K562 (cell line): Measurements from ENCODE around the gene ERGIC1. TPM values are rescaled to one million over a fixed set of nuclear protein-coding genes. Genes with fewer than 3 reads are reported as not detected.

ENCODE experiments used
- ATAC-seq: fragments of 200-7000 bp; cut with Tn5 transposase; 3 replicates; pipeline ENCODE4 v1.9.1; 2020; ENCODE audit warnings: moderate library complexity
- BruUV-seq: library from RNA; stranded (reverse); fragments of 400-500 nt; replicated peaks from 2 replicates; lab custom pipeline; 2021; lab: Mats Ljungman, UMichigan
- CTCF ChIA-PET: fragments of 300-600 bp; formaldehyde crosslinking; extraction: SDS; loops from one replicate; lab custom pipeline; 2021; ENCODE audit warnings: low intra/inter-chr PET ratio; lab: Yijun Ruan, JAX
- POLR2A ChIA-PET: fragments of 300-600, 350-650 bp; sonication (Branson Sonifier 250); formaldehyde crosslinking; extraction: SDS; loops from one replicate; lab custom pipeline; 2021; ENCODE audit warnings: antibody characterized with exemption, inconsistent platforms; lab: Yijun Ruan, JAX
- DNase-seq, 4 experiments: peaks; one replicate each; pipeline versions ENCODE4 v3.0.0 to v3.0.0-alpha.2; 2011 to 2018; ENCODE audit warnings: low spot score in 3 of 4, mixed read lengths in 3 of 4; ENCODE audit errors: extremely low read depth in 1 of 4
- FAIRE-seq: peaks from 2 replicates; lab custom pipeline; 2011; peaks lifted over from hg19 to GRCh38; lab: Jason Lieb, UNC
- H2AFZ ChIP-seq: 2 replicates; pipeline ENCODE4 v1.6.0; 2011; ENCODE audit warnings: low read depth, low read length, control low read depth, inconsistent platforms
- H3K27ac ChIP-seq: fragments of 200-600 bp; 3 replicates; pipeline ENCODE4 v1.8.0; 2011; ENCODE audit warnings: low read depth, mild to moderate bottlenecking, control low read depth, inconsistent platforms, low read length, moderate library complexity, mixed read lengths; ENCODE audit errors: extremely low read depth
- H3K27me3 ChIP-seq, 2 experiments: fragments of 300-600 bp in 1 of 2; 2 replicates in 1 of 2; 3 replicates in 1 of 2; pipeline versions ENCODE4 v1.6.0 to v1.8.0; 2011; ENCODE audit warnings: inconsistent platforms in 2 of 2, low read length in 2 of 2, mild to moderate bottlenecking in 1 of 2, mixed read lengths in 1 of 2, moderate library complexity in 1 of 2; ENCODE audit not compliant: control insufficient read depth in 2 of 2, insufficient read depth in 2 of 2
- H3K36me3 ChIP-seq: fragments of 300-600 bp; 3 replicates; pipeline ENCODE4 v1.8.0; 2011; ENCODE audit warnings: mild to moderate bottlenecking, low read length, inconsistent platforms; ENCODE audit not compliant: control insufficient read depth, insufficient read depth
- H3K4me1 ChIP-seq, 2 experiments: fragments of 200-600 bp in 1 of 2; replicated peaks in 1 of 2; 2 replicates in 1 of 2; 3 replicates in 1 of 2; pipeline versions ENCODE4 v1.5.1 to v1.8.0; 2011; ENCODE audit warnings: inconsistent platforms in 2 of 2, low read length in 2 of 2, mild to moderate bottlenecking in 1 of 2, mixed read lengths in 1 of 2, moderate library complexity in 1 of 2; ENCODE audit not compliant: control insufficient read depth in 2 of 2, insufficient read depth in 2 of 2
- H3K4me2 ChIP-seq: 2 replicates; pipeline ENCODE4 v1.6.1; 2011; ENCODE audit warnings: low read length, control low read depth, inconsistent platforms, mixed read lengths; ENCODE audit not compliant: insufficient read depth
- H3K4me3 ChIP-seq: fragments of 200-600 bp; sonication (generic), shearing (Covaris generic); 2 replicates; pipeline ENCODE4 v1.5.1; 2016; ENCODE audit warnings: control low read depth, inconsistent platforms
- H3K79me2 ChIP-seq: fragments of 200-600 bp; 3 replicates; pipeline ENCODE4 v1.8.0; 2011; ENCODE audit warnings: low read length, inconsistent platforms; ENCODE audit not compliant: control insufficient read depth, insufficient read depth
- H3K9ac ChIP-seq, 2 experiments: 2 replicates each; pipeline versions ENCODE4 v1.6.0 to v1.6.1; 2011; ENCODE audit warnings: low read depth in 2 of 2, low read length in 2 of 2, control low read depth in 1 of 2, inconsistent platforms in 1 of 2, mild to moderate bottlenecking in 1 of 2, mixed read lengths in 1 of 2; ENCODE audit not compliant: insufficient read depth in 1 of 2
- H3K9me1 ChIP-seq: one replicate; pipeline ENCODE4 v1.6.0; 2011; ENCODE audit warnings: inconsistent platforms, mild to moderate bottlenecking, low read length, moderate library complexity; ENCODE audit not compliant: control insufficient read depth, insufficient read depth
- H3K9me3 ChIP-seq: replicated peaks from 2 replicates; pipeline ENCODE4 v1.5.1; 2011; ENCODE audit warnings: low read depth, low read length, inconsistent platforms; ENCODE audit not compliant: control insufficient read depth, insufficient read depth
- H4K20me1 ChIP-seq: replicated peaks from 2 replicates; pipeline ENCODE4 v1.6.1; 2011; ENCODE audit warnings: low read length, inconsistent platforms, mixed read lengths; ENCODE audit not compliant: control insufficient read depth, insufficient read depth
- AFF1 ChIP-seq, 2 experiments: fragments of 450-650 bp; IDR thresholded peaks; 2 replicates each; pipeline ENCODE4 v1.6.1; 2018; ENCODE audit warnings: mild to moderate bottlenecking in 2 of 2, low read depth in 1 of 2; ENCODE audit not compliant: partially characterized antibody in 2 of 2
- CHD2 ChIP-seq: IDR thresholded peaks from 2 replicates; pipeline ENCODE4 v1.6.1; 2011; ENCODE audit warnings: low read depth, low read length
- DDX20 ChIP-seq: fragments of 450-650 bp; IDR thresholded peaks from 2 replicates; pipeline ENCODE4 v1.6.1; 2016; ENCODE audit warnings: missing genetic modification characterization, low read depth, mild to moderate bottlenecking, missing compliant biosample characterization, moderate library complexity
- E2F6 ChIP-seq, 2 experiments: IDR thresholded peaks; 2 replicates each; pipeline ENCODE4 v1.6.1; 2011; ENCODE audit warnings: borderline replicate concordance in 1 of 2, control low read depth in 1 of 2, low read depth in 1 of 2, low read length in 1 of 2, mild to moderate bottlenecking in 1 of 2, mixed read lengths in 1 of 2, moderate library complexity in 1 of 2; ENCODE audit not compliant: insufficient read depth in 1 of 2, insufficient read length in 1 of 2, poor library complexity in 1 of 2, severe bottlenecking in 1 of 2; ENCODE audit errors: extremely low read depth in 1 of 2
- KDM1A ChIP-seq, 2 experiments: fragments of 450-650 bp; IDR thresholded peaks; 2 replicates each; pipeline ENCODE4 v1.6.1; 2016; ENCODE audit warnings: mild to moderate bottlenecking in 2 of 2
- MAFF ChIP-seq: IDR thresholded peaks from 2 replicates; pipeline ENCODE4 v1.6.1; 2012; ENCODE audit warnings: low read length, improper control_type of control experiment
- MXI1 ChIP-seq: IDR thresholded peaks from 2 replicates; pipeline ENCODE4 v1.6.1; 2011; ENCODE audit warnings: low read depth, mild to moderate bottlenecking, improper control_type of control experiment, low read length
- RBM15 ChIP-seq: fragments of 200-400 bp; formaldehyde crosslinking; IDR thresholded peaks from 2 replicates; pipeline ENCODE4 v1.6.1; 2018; ENCODE audit warnings: mild to moderate bottlenecking, low read length, moderate library complexity; ENCODE audit not compliant: insufficient read depth
- SMARCA5 ChIP-seq: fragments of 450-650 bp; IDR thresholded peaks from 2 replicates; pipeline ENCODE4 v1.6.1; 2016
- ZNF280A ChIP-seq: fragments of 450-650 bp; IDR thresholded peaks from 2 replicates; pipeline ENCODE4 v1.6.1; 2018; ENCODE audit warnings: mild to moderate bottlenecking, low read depth; ENCODE audit not compliant: partially characterized antibody
- ZNF655 ChIP-seq: fragments of 250-450 bp; sonication (Bioruptor Pico); IDR thresholded peaks from 2 replicates; pipeline ENCODE4 v1.5.0; 2021
- WGBS: fragments of 100-300 bp; shearing (Covaris generic); methylation state at CpG from one replicate; pipeline ENCODE4 v1.1.6; 2016; ENCODE audit warnings: low coverage, mixed read lengths; ENCODE audit not compliant: insufficient coverage; ENCODE audit errors: missing lambda C conversion rate; 5-methylcytosine and 5-hydroxymethylcytosine counted together
- in situ Hi-C: fragments of 300-500 bp; cut with MboI; formaldehyde crosslinking; loops from 4 replicates; pipeline ENCODE4 v1.15.0; 2018; ENCODE audit warnings: inconsistent platforms, mixed read lengths
- intact Hi-C: fragments of 100-400 bp; cut with micrococcal nuclease; formaldehyde crosslinking; loops from 2 replicates; pipeline ENCODE4 v1.14.2; 2022
- polyA plus RNA-seq, 8 experiments: library from polyadenylated mRNA; depleted of rRNA in 4 of 8; stranded (reverse) in 5 of 8; unstranded in 3 of 8; fragments of >200 nt; fragmentation: Nextera tagmentation in 2 of 8; fragmentation: Illumina TruSeq in 1 of 8; extraction: Ambion mirVana in 2 of 8; extraction: Trizol in 1 of 8; gene quantifications; 2 replicates each; pipeline versions ENCODE4 v1.2.1 to v1.2.3, GENCODE V29; 2011 to 2014; ENCODE audit warnings: inconsistent platforms in 1 of 8, missing spikeins in 1 of 8
- total RNA-seq, 7 experiments: library from RNA; depleted of rRNA in 6 of 7; stranded (reverse); fragments of >200 nt in 6 of 7; fragmentation: Illumina TruSeq in 2 of 7; extraction: Trizol in 2 of 7; gene quantifications; 2 replicates each; pipeline versions ENCODE4 v1.2.1 to v1.2.3, GENCODE V29; 2011 to 2021; ENCODE audit warnings: low replicate concordance in 1 of 7

Gene ERGIC1
- total and polyA plus RNA-seq, 9 of the 15 experiments (the other 6 are each of a cell fraction or from before 2014, with no cell fraction given), result 5.5 to 68.4 (median 36.4) TPM

- TF ChIP-seq ZNF280A, result peak; percentile 73
- peak; percentile 38; the same call in 1 of the 2 replicates for TF ChIP-seq SMARCA5
- TF ChIP-seq MXI1, result no peak
- no peak for TF ChIP-seq RBM15
- TF ChIP-seq KDM1A (IDR thresholded peaks at IDR 0.05), result 0 out of 4 replicates have a peak, but pooled peaks of 1 of the 2 experiments have one; percentile 34
- no peak for TF ChIP-seq ZNF655 (CRISPR knock-in tag)
- TF ChIP-seq MAFF, result no peak
Measured at GRCh38 chr5:172825610-172826204, 8.3 kb upstream of the ERGIC1 start (continued).

GRCh38 chr5:172827841-172828240, 6.2 kb upstream of the ERGIC1 start:
- POLR2A ChIA-PET, result no interaction called here
- WGBS, result 41% methylated on average over 2 of the region's 2 CpGs
- TF ChIP-seq CHD2, result no peak
- no peak for TF ChIP-seq DDX20
- peak in 1 of 2 experiments; percentile 9 for TF ChIP-seq E2F6 (IDR thresholded peaks at IDR 0.05; ENCODE audit: borderline replicate concordance in 1 of 2, extremely low read depth in 1 of 2, insufficient read depth in 1 of 2, insufficient read length in 1 of 2, low read depth in 1 of 2, low read length in 1 of 2, poor library complexity in 1 of 2, severe bottlenecking in 1 of 2)
- TF ChIP-seq AFF1 (IDR thresholded peaks at IDR 0.05; ENCODE audit: low read depth in 1 of 2, partially characterized antibody in 2 of 2), result no peak

More at GRCh38 chr5:172827841-172828240, 6.2 kb upstream of the ERGIC1 start:
- Histone ChIP-seq H3K27ac (no peak overlapping the region), H2AFZ (peak overlapping the region; percentile 64), H3K4me1 (peaks cover 4 to 5% of the 10 kb centered on the region in 2 experiments; a peak in 3 of 5 replicates), H3K36me3 (no peaks in the 10 kb centered on the region), H4K20me1 (no peaks in the 10 kb centered on the region), H3K79me2 (no peaks in the 10 kb centered on the region), H3K27me3 (no peaks in the 10 kb centered on the region), H3K9ac (peak overlapping the region in 1 of 2 experiments; percentile 31; a peak in 1 of 4 replicates), H3K9me1 (no peaks in the 10 kb centered on the region), H3K9me3 (peaks cover 5% of the 10 kb centered on the region; the same call in 1 of the 2 replicates), H3K4me2 (no peak overlapping the region), H3K4me3 (no peak overlapping the region)
- in situ Hi-C loops (no loop called here), intact Hi-C loops (no loop called here)
- peak; percentile 33 to 60 (median 49) for DNase-seq
- FAIRE-seq, result no peak
- BruUV-seq, result no TSS peak
- ATAC-seq, result peak; percentile 63
- CTCF ChIA-PET, result interaction anchor here (0.5 kb wide), 1 partner anchor 10 kb away, joined by 3 read pairs; no protein-coding TSS in a partner anchor
